AG20443 (cell line): ENCODE results near the gene KCNH1.
"Not testable (repeated sequence)": the region's sequence is repeated elsewhere in the genome, so short reads cannot be mapped to it uniquely, and the experiment has no call there.

Source experiments
- DNase-seq: peaks from one replicate; pipeline ENCODE4 v3.0.0; 2012; ENCODE audit warnings: low spot score, mixed read lengths

The KCNH1 gene

GRCh38 chr1:211011128-211011527 lies 122.8 kb downstream of the KCNH1 start:
- DNase-seq: not testable (repeated sequence)

GRCh38 chr1:211009944-211010343 lies 124.0 kb downstream of the KCNH1 start:
- no peak for DNase-seq

GRCh38 chr1:211007830-211008229 lies 126.1 kb downstream of the KCNH1 start:
- DNase-seq: no peak

DNA sequence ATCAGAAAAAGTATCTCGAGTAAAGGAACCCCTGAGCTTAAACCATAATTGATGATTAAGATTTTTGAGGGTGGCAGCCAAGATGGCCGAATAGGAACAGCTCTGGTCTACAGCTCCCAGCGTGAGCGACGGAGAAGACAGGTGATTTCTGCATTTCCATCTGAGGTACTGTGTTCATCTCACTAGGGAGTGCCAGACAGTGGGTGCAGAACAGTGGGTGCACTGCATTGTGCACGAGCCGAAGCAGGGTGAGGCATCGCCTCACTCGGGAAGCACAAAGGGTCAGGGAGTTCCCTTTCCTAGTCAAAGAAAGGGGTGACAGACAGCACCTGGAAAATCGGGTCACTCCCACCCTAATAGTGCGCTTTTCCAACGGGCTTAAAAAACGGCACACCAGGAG lies 138.0 kb downstream of the KCNH1 start:
- DNase-seq: not testable (repeated sequence)

GRCh38 chr1:210992837-210993236 lies 141.1 kb downstream of the KCNH1 start:
- DNase-seq: no peak

DNA sequence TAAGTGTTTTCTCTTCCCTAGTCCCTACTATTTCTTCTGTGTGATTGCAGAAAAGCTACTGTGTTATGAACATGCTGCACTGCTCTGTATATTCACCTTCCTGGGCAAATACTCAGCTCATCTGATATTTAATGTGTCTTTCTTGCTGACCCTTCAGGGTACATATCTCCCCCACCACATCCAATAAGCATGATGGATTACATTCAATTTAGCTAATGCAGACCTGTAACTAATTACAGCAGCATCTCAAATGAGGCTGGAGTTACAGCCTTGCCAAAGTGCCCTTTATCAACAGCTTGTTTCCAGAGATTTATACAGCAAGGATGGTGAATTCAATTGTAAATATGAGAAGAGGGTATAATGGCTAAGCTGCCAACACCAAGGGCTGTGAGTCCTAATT lies 144.0 kb downstream of the KCNH1 start:
- DNase-seq: no peak

GRCh38 chr1:210981490-210981889 lies 152.5 kb downstream of the KCNH1 start:
- peak; percentile 18 for DNase-seq

GRCh38 chr1:210980082-210980481 lies 153.9 kb downstream of the KCNH1 start:
- DNase-seq: no peak

- no peak for DNase-seq
Observed at GRCh38 chr1:210978974-210979354, 155.0 kb downstream of the KCNH1 start.

DNA sequence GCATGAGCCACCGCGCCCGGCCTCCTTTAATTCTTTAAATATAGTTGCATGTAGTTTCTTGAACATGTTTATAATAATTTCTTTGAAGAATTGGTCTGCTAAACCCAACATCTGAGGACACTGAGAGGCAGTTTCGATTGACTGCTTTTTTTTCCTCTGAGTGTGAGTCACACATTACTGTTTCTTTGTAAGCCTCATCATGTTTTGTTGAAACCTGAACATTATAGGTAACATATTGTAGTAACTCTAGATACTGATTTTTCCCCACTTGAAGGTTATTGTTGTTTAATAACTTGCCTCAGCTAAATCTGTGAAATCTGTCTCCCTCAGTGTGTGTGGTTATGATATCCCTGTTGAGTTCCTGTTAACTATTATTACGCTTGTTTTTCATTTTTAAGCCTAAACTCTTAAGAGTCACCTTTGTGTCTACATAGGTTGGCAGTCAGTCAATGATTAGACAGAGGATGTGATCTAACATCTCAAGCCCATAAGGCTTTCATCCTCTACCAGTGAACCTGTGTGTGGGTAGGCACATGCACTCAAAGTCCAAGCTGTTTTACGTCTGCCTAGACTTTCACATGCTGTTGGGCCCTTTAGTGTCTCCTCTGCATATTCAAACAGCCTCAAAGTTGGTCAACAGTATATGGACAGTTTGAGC lies 155.5 kb downstream of the KCNH1 start:
- DNase-seq: no peak

DNA sequence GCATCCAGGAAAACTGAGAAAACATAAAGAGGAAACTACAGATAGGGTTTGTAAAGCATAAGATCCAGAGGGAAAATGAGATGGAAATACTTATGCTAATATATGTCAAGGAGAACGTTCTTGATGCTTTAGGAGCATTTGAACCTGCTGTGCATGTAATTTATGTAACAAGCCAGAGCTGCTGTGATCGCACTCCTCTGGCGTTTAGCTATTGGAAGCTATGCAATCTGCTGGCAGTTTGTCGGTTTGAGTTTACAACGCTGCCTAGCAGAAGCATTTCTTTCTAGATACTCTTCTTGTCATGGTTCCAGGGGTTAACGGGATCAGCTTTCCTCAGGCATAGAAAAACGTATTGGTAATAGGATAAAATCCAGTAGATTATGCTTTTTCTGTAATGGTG lies 182.7 kb downstream of the KCNH1 start:
- DNase-seq: no peak

GRCh38 chr1:210949940-210950546 lies 183.9 kb downstream of the KCNH1 start:
- DNase-seq: peak; percentile 29

GRCh38 chr1:210949489-210949888 lies 184.5 kb downstream of the KCNH1 start:
- DNase-seq: no peak

DNA sequence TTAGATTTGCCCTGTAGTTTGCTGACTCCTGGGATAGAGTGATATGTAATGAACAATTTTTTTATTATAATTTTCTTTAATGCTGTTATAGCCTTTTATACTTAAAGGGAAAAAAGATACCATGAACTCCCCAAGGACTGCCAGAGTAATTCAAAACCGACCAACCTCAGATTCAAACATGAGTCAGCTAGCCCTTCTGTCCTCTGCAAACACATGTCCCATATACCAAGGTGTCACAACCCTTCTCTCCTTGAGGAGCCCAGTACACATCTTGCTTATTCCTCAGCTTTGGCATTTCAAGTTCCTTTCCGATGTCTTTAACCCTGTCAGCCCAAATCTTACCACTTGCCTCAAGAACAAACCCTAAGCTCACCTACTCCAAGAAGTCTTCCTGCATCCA lies 184.9 kb downstream of the KCNH1 start:
- no peak for DNase-seq

- DNase-seq: no peak
Observed at GRCh38 chr1:210944252-210944651, 189.7 kb downstream of the KCNH1 start.

DNA sequence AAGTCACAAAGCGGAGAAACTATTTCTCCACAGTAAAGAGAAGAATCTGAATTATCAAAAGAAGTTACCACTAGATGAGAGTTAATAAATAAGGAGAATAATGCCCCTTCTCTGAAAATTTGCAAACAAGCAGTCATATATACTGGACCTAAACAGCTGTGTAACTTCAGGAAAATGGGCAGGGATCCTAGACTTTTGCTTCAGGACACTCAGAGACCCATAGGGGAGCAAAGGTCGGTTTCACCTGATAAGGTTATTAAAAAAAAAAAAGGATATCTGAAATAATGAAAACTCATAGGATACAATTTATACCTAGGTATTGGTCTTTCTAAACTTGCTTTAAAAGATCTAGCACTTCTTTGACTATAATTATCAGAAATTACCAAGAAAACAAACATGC lies 191.4 kb downstream of the KCNH1 start:
- no peak for DNase-seq

- DNase-seq: no peak
Observed at GRCh38 chr1:210940081-210940617, 193.8 kb downstream of the KCNH1 start.

- DNase-seq: no peak
Observed at GRCh38 chr1:210938416-210938925, 195.5 kb downstream of the KCNH1 start.

DNA sequence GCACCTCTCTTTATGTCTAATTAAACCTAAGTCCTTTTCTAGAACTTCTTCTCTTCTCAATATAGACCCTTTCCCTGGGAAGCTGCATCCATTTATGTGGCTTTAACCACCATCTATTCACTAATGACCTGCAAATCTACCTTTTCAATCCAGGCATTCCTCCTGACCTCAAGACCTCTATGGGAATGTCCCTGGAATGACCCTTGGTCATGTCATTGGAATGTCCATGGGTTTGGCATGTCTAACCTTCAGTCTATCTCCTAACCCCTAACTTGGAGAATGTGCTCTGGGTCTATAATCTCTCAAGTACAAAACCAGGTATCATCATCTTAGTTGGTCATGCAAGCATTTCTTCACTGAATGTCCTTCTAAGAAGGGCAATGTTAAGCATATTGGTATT lies 196.1 kb downstream of the KCNH1 start:
- DNase-seq: no peak

DNA sequence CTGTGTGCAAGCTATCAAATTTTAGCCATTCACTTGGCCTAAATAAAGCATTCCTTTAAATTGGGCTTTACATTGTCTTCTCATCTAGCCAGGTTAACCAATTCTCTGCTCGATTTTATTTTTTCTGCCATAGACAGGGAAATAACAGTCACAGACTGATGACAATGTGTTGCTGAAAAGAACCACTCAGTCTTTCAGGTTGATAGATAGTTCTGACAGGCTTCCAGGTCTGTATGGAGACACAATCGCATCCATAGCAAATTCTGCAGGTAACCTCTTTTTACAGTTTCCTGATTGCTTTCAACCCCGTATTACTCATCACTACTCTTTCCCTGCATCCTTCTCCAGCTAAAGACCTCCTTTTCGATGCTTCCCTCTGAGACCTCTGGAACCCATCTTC lies 198.0 kb downstream of the KCNH1 start:
- DNase-seq: no peak

GRCh38 chr1:210932104-210932503 lies 201.8 kb downstream of the KCNH1 start:
- DNase-seq: no peak

- DNase-seq: no peak
Observed at GRCh38 chr1:210922666-210923065, 211.3 kb downstream of the KCNH1 start.
